Thoracic aorta (tissue), 2 donors: Measurements from ENCODE around the gene NEFH. TPM values are rescaled to one million over a fixed set of nuclear protein-coding genes. Genes with fewer than 3 reads are reported as not detected.

Source experiments
- ATAC-seq: fragments of 150-250 bp; one replicate; pipeline ENCODE4 v1.8.0; 2017; ENCODE audit warnings: low read depth; ENCODE audit not compliant: insufficient number of reproducible peaks, low FRiP score
- DNase-seq: peaks from one replicate; pipeline ENCODE4 v3.0.0-alpha.2; 2020; ENCODE audit warnings: low spot score
- H3K27ac ChIP-seq, 2 donors: fragments of 200-600 bp; sonication (generic); 1 replicate in 1 of 2; 2 replicates in 1 of 2; pipeline ENCODE4 v1.5.1; 2016; ENCODE audit warnings: mild to moderate bottlenecking in 2 of 2, moderate library complexity in 2 of 2
- H3K27me3 ChIP-seq: fragments of 200-600 bp; sonication (generic); replicated peaks from 2 replicates; pipeline ENCODE4 v1.6.0; 2016; ENCODE audit warnings: mild to moderate bottlenecking; ENCODE audit not compliant: insufficient read depth
- H3K36me3 ChIP-seq: fragments of 200-600 bp; sonication (generic); one replicate; pipeline ENCODE4 v1.5.1; 2016
- H3K4me1 ChIP-seq, 2 donors: fragments of 200-600 bp; sonication (generic); 1 replicate in 1 of 2; 2 replicates in 1 of 2; pipeline versions ENCODE4 v1.5.1 to v1.6.0; 2016; ENCODE audit warnings: low read depth in 2 of 2, mild to moderate bottlenecking in 1 of 2; ENCODE audit not compliant: control insufficient read depth in 1 of 2
- H3K4me3 ChIP-seq: fragments of 200-600 bp; sonication (generic); 2 replicates; pipeline ENCODE4 v1.5.1; 2016; ENCODE audit warnings: mild to moderate bottlenecking
- H3K9me3 ChIP-seq: fragments of 200-600 bp; sonication (generic); 2 replicates; pipeline ENCODE4 v1.5.1; 2016
- CTCF ChIP-seq: fragments of 200-600 bp; sonication (generic); IDR thresholded peaks from one replicate; pipeline ENCODE4 v1.5.1; 2019; ENCODE audit warnings: antibody characterized with exemption
- total RNA-seq, 2 donors: library from RNA; depleted of rRNA; stranded (reverse); fragments of >200 nt; gene quantifications; one replicate each; pipeline versions ENCODE4 v1.1.0 to v1.2.3, GENCODE V29; 2016

NEFH gene
- total RNA-seq, 2 donors from 2014 or later = 0.14 to 0.85 TPM

- ATAC-seq (no peak), DNase-seq (no peak)
- H3K36me3 ChIP-seq = peaks cover 74% of the 10 kb centered on the region
- H3K9me3 ChIP-seq = no peaks in the 10 kb centered on the region
- no peak for TF ChIP-seq CTCF
- H3K27ac ChIP-seq = no peak overlapping the region
- no peaks in the 10 kb centered on the region for H3K4me1 ChIP-seq
- no peaks in the 10 kb centered on the region for H3K27me3 ChIP-seq
- no peak overlapping the region for H3K4me3 ChIP-seq
These were observed 50.7 kb downstream of the NEFH start for GRCh38 chr22:29530716-29531115.

DNA sequence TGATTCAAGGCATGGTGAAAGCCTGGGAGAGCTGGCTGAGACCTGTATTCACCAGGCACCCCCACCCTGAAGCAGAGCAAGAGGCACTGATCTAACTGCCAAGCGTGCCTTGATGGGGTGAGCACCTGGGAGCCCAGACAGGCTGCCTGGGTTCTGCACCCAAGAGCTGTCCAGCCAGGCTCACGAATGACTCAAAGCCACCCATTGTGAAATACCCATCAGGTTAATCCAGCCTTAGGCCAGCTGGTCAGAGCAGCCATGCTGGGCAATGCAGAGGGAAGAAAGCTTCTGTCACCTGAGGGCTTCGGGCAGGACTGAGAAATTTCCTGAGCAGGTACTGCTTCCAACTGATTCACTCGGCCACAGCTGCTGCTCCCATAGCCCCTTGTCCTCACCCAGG, 51.4 kb downstream of the NEFH start:
- Histone ChIP-seq H3K27ac (no peak overlapping the region), H3K36me3 (peaks cover 77% of the 10 kb centered on the region), H3K27me3 (no peaks in the 10 kb centered on the region), H3K4me3 (no peak overlapping the region), H3K9me3 (no peaks in the 10 kb centered on the region), H3K4me1 (no peaks in the 10 kb centered on the region)
- DNase-seq (no peak), ATAC-seq (no peak)
- TF ChIP-seq CTCF = no peak

GRCh38 chr22:29536411-29536810, 56.4 kb downstream of the NEFH start:
- Histone ChIP-seq H3K27ac (no peak overlapping the region), H3K4me3 (no peak overlapping the region), H3K27me3 (no peaks in the 10 kb centered on the region), H3K36me3 (peaks cover 65% of the 10 kb centered on the region), H3K9me3 (no peaks in the 10 kb centered on the region), H3K4me1 (no peaks in the 10 kb centered on the region)
- ATAC-seq (no peak), DNase-seq (no peak)
- no peak for TF ChIP-seq CTCF

- DNase-seq (no peak), ATAC-seq (no peak)
- Histone ChIP-seq H3K4me3 (no peak overlapping the region), H3K27me3 (no peaks in the 10 kb centered on the region), H3K9me3 (no peaks in the 10 kb centered on the region), H3K27ac (no peak overlapping the region), H3K36me3 (peaks cover 52% of the 10 kb centered on the region), H3K4me1 (no peaks in the 10 kb centered on the region)
- no peak for TF ChIP-seq CTCF
These were observed 59.1 kb downstream of the NEFH start for GRCh38 chr22:29539105-29539504.

Other genes with a start within 250 kb of the NEFH start
- 10 to 100 TPM; 23.9 to 36.7 TPM for gene RHBDD3, start 212.2 kb upstream of the NEFH start, total RNA-seq
- gene EWSR1, start 211.9 kb upstream of the NEFH start, total RNA-seq = 100 to 1,000 TPM; 197 to 225 TPM
- 10 to 100 TPM; 32.5 to 52.9 TPM for gene GAS2L1, start 173.6 kb upstream of the NEFH start, total RNA-seq
- 1 to 10 TPM; 3.4 to 4.1 TPM for gene RASL10A, start 164.5 kb upstream of the NEFH start, total RNA-seq
- gene AP1B1, start 91.6 kb upstream of the NEFH start, total RNA-seq = 10 to 100 TPM; 59.5 to 73.1 TPM
- gene RFPL1, start 41.6 kb upstream of the NEFH start, total RNA-seq = not detected
- 100 to 1,000 TPM in 1 of 2 donors, 10 to 100 TPM in 1; 39.8 to 104 TPM for gene THOC5, start 73.5 kb downstream of the NEFH start, total RNA-seq
- gene NIPSNAP1, start 100.9 kb downstream of the NEFH start, total RNA-seq = 1 to 10 TPM; 4.3 to 6.5 TPM
- 10 to 100 TPM; 37.1 to 41.2 TPM for gene NF2, start 123.4 kb downstream of the NEFH start, total RNA-seq
- under 1 TPM in 1 of 2 donors, not detected in 1; 0.14 TPM for gene CABP7, start 239.8 kb downstream of the NEFH start, total RNA-seq